Measurements from ENCODE around the gene STX19.
"Not testable (repeated sequence)": the region's sequence is repeated elsewhere in the genome, so short reads cannot be mapped to it uniquely, and the experiment has no call there.

STX19 gene

GRCh38 chr3:94050546-94050945, 22.1 kb upstream of the STX19 start:
- DNase-seq (ENCODE audit: low spot score in 2 of 2) (no peak), ATAC-seq (no peak)
- Mint-ChIP-seq H3K27ac (no peak overlapping the region), H3K9me3 (no peaks in the 10 kb centered on the region), H3K36me3 (peaks cover 5% of the 10 kb centered on the region), H3K4me3 (no peak overlapping the region), H3K4me1 (no peaks in the 10 kb centered on the region)

- Mint-ChIP-seq H3K36me3 (peaks cover 16% of the 10 kb centered on the region), H3K27ac (no peak overlapping the region), H3K4me1 (no peaks in the 10 kb centered on the region), H3K9me3 (no peaks in the 10 kb centered on the region), H3K4me3 (no peak overlapping the region)
- ATAC-seq (peak; percentile 49), DNase-seq (ENCODE audit: low spot score in 2 of 2) (no peak)
Observed at GRCh38 chr3:94049267-94049666, 20.9 kb upstream of the STX19 start.

GRCh38 chr3:94046533-94046932, 18.1 kb upstream of the STX19 start:
- DNase-seq (ENCODE audit: low spot score in 2 of 2): no peak
- Mint-ChIP-seq H3K4me3 (no peak overlapping the region), H3K9me3 (no peaks in the 10 kb centered on the region), H3K27ac (no peak overlapping the region), H3K36me3 (peaks cover 19% of the 10 kb centered on the region), H3K4me1 (no peaks in the 10 kb centered on the region)
- ATAC-seq: no peak

DNA sequence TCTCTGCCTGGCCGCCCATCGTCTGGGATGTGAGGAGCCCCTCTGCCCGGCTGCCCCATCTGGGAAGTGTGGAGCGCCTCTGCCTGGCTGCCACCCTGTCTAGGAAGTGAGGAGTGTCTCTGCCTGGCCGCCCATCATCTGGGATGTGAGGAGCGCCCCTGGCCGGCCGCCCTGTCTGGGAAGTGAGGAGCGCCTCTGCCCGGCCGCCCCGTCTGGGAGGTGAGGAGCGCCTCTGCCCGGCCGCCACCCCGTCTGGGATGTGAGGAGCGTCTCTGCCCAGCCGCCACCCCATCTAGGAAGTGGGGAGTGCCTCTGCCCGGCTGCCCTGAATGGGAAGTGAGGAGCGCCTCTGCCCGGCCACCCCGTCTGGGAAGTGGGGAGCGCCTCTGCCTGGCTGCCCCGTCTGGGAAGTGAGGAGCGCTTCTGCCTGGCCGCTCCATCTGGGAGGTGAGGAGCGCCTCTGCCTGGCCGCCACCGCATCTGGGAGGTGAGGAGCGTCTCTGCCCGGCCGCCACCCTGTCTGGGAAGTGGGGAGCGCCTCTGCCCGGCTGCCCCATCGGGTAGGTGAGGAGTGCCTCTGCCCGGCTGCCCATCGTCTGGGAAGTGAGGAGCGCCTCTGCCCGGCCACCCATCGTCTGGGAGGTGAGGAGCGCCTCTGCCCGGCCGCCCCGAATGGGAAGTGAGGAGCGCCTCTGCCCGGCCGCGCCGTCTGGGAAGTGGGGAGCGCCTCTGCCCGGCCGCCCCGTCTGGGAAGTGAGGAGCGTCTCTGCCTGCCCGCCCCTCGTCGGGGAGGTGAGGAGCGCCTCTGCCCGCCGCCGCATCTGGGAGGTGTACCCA, 15.9 kb upstream of the STX19 start:
- Mint-ChIP-seq H3K27ac (peak overlapping the region; percentile 51), H3K36me3 (peaks cover 19% of the 10 kb centered on the region)
- not testable (repeated sequence) for DNase-seq (ENCODE audit: low spot score in 2 of 2); H3K4me3 Mint-ChIP-seq; ATAC-seq; H3K4me1 Mint-ChIP-seq; H3K9me3 Mint-ChIP-seq

GRCh38 chr3:94043285-94043684, 14.9 kb upstream of the STX19 start:
- ATAC-seq (no peak), DNase-seq (ENCODE audit: low spot score in 2 of 2) (no peak)
- Mint-ChIP-seq H3K36me3 (peaks cover 19% of the 10 kb centered on the region), H3K4me1 (no peaks in the 10 kb centered on the region), H3K27ac (peak overlapping the region; percentile 51), H3K9me3 (no peaks in the 10 kb centered on the region), H3K4me3 (no peak overlapping the region)

DNA sequence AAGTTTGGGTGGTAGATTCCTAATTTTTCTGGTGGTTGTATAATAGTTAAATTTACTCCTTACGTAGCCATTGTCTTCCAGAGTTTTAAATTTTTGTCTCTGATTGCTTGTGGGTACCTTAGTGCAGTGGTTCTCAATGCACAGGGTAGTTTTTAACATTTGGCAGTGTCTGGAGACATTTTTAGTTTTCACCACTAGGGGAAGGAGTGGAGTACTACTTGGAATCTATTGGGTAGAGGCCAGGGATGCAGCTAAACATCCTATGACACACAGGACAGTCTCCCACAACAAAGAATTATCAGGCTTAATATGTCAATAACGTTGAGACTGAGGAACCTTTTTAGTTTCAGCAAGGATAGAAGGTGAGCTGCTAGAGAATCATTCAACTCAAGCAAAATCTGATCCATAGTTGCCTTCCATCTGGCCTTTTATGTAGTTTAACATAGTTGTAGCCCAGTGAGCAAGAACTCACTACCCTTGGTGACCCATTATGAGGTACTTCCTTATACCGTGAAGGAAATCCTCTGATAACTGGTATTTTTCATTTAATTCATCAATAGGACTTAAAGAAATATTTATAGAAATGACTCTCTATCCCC, 8.6 kb upstream of the STX19 start:
- no peaks in the 10 kb centered on the region for H3K4me1 Mint-ChIP-seq
- no peaks in the 10 kb centered on the region for H3K9me3 Mint-ChIP-seq
- no peak for DNase-seq (ENCODE audit: low spot score in 2 of 2)
- no peak overlapping the region for H3K27ac Mint-ChIP-seq
- ATAC-seq: peak; percentile 44
- no peak overlapping the region for H3K4me3 Mint-ChIP-seq
- no peaks in the 10 kb centered on the region for H3K36me3 Mint-ChIP-seq

GRCh38 chr3:94026623-94027022, 1.8 kb downstream of the STX19 start:
- ATAC-seq (no peak), DNase-seq (ENCODE audit: low spot score in 2 of 2) (no peak)
- Mint-ChIP-seq H3K36me3 (no peaks in the 10 kb centered on the region), H3K4me1 (no peaks in the 10 kb centered on the region), H3K9me3 (no peaks in the 10 kb centered on the region), H3K27ac (no peak overlapping the region), H3K4me3 (no peak overlapping the region)

- no peak for DNase-seq (ENCODE audit: low spot score in 2 of 2)
- Mint-ChIP-seq H3K4me3 (no peak overlapping the region), H3K27ac (no peak overlapping the region), H3K9me3 (no peaks in the 10 kb centered on the region), H3K4me1 (no peaks in the 10 kb centered on the region), H3K36me3 (no peaks in the 10 kb centered on the region)
- ATAC-seq: no peak
Observed at GRCh38 chr3:94024385-94024784, 4.0 kb downstream of the STX19 start.

DNA sequence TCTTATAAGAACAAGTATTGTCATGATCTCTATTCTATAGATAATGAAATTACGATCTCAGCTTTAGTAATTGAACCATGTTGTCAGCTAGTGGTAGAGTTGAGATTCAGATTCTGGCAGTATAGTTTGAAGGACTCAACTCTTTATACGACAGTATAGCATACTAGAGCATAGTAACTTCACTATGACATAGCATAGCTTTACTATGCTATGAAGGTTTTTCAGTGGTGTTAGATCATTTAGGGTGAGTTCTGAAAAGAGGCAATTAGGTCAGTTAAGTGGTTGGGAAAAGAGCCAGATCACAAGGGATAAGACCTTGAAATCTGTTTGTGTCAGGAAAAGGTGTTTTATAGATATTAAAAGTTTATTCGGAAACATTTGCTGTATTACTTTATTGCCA, 8.1 kb downstream of the STX19 start:
- no peak overlapping the region for H3K4me3 Mint-ChIP-seq
- DNase-seq (ENCODE audit: low spot score in 2 of 2) (no peak), ATAC-seq (no peak)
- H3K36me3 Mint-ChIP-seq: no peaks in the 10 kb centered on the region
- no peaks in the 10 kb centered on the region for H3K9me3 Mint-ChIP-seq
- H3K4me1 Mint-ChIP-seq: no peaks in the 10 kb centered on the region
- H3K27ac Mint-ChIP-seq: no peak overlapping the region

DNA sequence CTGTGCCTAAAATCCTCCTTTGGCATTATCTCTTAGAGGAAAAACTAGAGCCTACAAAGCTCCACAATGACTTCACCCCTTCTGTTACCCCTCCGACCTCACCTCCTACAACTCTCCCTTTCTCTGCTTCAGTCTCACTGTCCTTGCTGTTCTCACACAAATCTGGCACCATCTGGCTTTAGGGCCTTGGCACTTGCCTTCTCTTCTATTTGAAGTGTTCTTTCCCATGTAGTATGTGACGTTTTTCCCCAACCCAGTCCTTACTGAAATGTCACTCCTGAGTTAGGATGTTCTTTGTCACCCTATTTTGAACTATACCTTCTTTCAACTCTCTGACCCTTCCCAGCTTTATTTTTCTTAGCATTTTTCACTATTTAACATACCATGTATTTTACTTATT, 8.7 kb downstream of the STX19 start:
- H3K9me3 Mint-ChIP-seq: no peaks in the 10 kb centered on the region

DNA sequence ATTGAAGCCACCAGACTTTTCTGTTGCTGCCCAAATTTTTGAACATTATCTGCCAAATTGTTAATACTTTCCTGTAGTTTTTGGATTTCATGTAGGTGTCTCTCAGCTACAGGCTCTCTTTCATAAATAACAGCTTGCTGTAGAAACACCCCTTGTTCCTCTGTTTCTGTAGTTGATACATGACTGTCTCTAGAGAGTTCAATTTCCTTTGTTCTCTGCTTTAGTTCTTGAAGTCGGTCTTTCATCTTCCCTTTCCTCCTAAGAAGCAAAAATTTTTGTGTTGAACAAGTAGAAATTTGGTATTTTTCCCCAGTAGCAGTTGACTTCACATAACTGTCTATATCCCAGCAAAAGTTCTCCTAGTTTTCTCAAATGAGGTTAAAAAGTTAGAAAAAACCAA, 13.4 kb downstream of the STX19 start:
- Mint-ChIP-seq H3K4me3 (no peak overlapping the region), H3K4me1 (peaks cover 23% of the 10 kb centered on the region), H3K27ac (no peak overlapping the region), H3K9me3 (no peaks in the 10 kb centered on the region), H3K36me3 (peaks cover 11% of the 10 kb centered on the region)
- DNase-seq (ENCODE audit: low spot score in 2 of 2) (no peak), ATAC-seq (no peak)

More for the DNA sequence above, 8.7 kb downstream of the STX19 start:
- Mint-ChIP-seq H3K4me1 (no peaks in the 10 kb centered on the region), H3K4me3 (no peak overlapping the region), H3K27ac (no peak overlapping the region), H3K36me3 (no peaks in the 10 kb centered on the region)
- ATAC-seq (no peak), DNase-seq (ENCODE audit: low spot score in 2 of 2) (no peak)

- H3K4me1 Mint-ChIP-seq: peaks cover 27% of the 10 kb centered on the region
- DNase-seq (ENCODE audit: low spot score in 2 of 2) (no peak), ATAC-seq (no peak)
- H3K36me3 Mint-ChIP-seq: peaks cover 11% of the 10 kb centered on the region
- H3K27ac Mint-ChIP-seq: peak overlapping the region; percentile 33
- no peaks in the 10 kb centered on the region for H3K9me3 Mint-ChIP-seq
- peak overlapping the region; percentile 6 for H3K4me3 Mint-ChIP-seq
Observed at GRCh38 chr3:94012185-94012584, 16.2 kb downstream of the STX19 start.

GRCh38 chr3:94011233-94011711, 17.1 kb downstream of the STX19 start:
- no peak for DNase-seq (ENCODE audit: low spot score in 2 of 2)
- ATAC-seq: peak; percentile 98
- Mint-ChIP-seq H3K27ac (peak overlapping the region; percentile 33), H3K36me3 (peaks cover 11% of the 10 kb centered on the region), H3K9me3 (no peaks in the 10 kb centered on the region), H3K4me3 (peak overlapping the region; percentile 6), H3K4me1 (peaks cover 29% of the 10 kb centered on the region)

GRCh38 chr3:94009608-94010007, 18.8 kb downstream of the STX19 start:
- Mint-ChIP-seq H3K36me3 (peaks cover 11% of the 10 kb centered on the region), H3K27ac (no peak overlapping the region), H3K4me1 (peaks cover 29% of the 10 kb centered on the region), H3K4me3 (no peak overlapping the region), H3K9me3 (no peaks in the 10 kb centered on the region)
- DNase-seq (ENCODE audit: low spot score in 2 of 2): no peak
- ATAC-seq: no peak

DNA sequence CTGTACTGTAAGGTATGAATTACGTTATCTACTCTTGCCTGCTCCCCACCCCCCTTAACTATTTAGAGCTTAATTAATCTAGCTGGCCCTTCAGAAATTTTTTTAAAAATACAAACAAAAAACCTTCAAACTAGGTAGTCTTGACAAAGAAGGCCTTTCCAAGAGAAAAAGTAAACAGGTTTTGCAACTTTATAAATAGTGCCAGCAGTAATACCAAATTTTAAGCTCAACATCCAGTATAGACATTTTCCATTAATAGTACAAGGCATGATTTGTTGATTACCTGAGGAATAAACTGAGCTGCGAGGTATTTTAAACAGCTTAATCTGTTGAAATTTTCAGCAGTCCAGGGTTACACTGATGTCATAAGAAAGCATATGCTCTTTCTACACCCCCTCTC, 20.1 kb downstream of the STX19 start:
- Mint-ChIP-seq H3K27ac (no peak overlapping the region), H3K36me3 (peaks cover 11% of the 10 kb centered on the region), H3K4me3 (no peak overlapping the region), H3K4me1 (peaks cover 28% of the 10 kb centered on the region), H3K9me3 (no peaks in the 10 kb centered on the region)
- ATAC-seq (no peak), DNase-seq (ENCODE audit: low spot score in 2 of 2) (no peak)

- peaks cover 6% of the 10 kb centered on the region for H3K4me1 Mint-ChIP-seq
- ATAC-seq: peak; percentile 60
- no peaks in the 10 kb centered on the region for H3K9me3 Mint-ChIP-seq
- no peaks in the 10 kb centered on the region for H3K36me3 Mint-ChIP-seq
- peak overlapping the region; percentile 18 for H3K4me3 Mint-ChIP-seq
- no peak for DNase-seq (ENCODE audit: low spot score in 2 of 2)
- no peak overlapping the region for H3K27ac Mint-ChIP-seq
Observed at GRCh38 chr3:94004301-94004910, 24.0 kb downstream of the STX19 start.

All from stimulated activated effector memory CD8-positive, alpha-beta T cell treated with anti-CD3 and anti-CD28 coated beads, Interleukin-12 subunit alpha, Interleukin-12 subunit beta, amount 100 ng/mL, for 72 hours (primary cell).